ENCODE results near the gene PGF.
"Not testable (repeated sequence)": the region's sequence is repeated elsewhere in the genome, so short reads cannot be mapped to it uniquely, and the experiment has no call there.

PGF gene

DNA sequence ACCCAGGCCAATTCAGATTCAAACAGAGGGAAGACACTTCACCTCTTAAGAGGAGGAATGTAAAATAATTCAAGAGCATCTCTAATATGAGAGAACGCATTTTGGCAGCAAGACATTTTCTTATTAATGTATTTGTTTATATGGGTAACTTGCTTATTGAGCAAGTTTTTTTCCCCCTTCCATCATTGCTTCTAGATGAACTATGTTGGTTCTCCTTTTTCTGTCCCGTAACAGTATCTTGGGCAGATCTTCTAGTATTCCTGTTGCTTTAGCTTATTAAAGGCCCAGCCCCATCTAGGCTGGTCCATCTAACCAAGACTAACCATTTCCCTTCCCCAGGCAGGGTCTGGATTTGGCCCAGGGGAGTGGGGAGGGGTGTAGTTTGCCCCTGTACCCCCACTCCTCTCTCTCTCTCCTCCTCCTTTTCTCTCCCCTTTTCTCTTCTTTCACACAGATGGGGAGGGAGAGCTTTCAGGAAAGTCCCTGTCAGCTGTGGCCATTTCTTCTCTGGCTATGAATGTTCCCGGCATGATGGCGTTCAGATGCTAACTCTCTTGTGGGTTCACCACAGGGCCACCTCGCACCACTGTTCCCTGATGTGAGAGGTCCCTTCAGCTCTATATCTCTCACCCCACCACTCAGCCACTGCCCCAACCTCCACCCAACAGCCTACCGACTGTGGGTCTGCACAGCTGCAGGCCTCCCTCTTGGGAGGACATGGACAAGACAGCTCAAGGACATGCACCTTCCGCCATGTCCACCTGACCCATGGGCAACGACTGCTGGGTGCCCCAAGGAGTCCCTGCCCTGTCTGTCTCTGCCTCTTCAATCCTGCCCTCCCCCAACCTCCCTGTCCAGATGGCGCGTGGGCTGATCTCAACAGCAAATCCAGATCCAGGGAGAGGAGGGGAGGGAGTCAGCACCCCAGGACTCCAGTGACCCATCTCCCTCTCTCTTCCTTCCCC, 16.6 kb downstream of the PGF start:
- DNase-seq = no peak

DNA sequence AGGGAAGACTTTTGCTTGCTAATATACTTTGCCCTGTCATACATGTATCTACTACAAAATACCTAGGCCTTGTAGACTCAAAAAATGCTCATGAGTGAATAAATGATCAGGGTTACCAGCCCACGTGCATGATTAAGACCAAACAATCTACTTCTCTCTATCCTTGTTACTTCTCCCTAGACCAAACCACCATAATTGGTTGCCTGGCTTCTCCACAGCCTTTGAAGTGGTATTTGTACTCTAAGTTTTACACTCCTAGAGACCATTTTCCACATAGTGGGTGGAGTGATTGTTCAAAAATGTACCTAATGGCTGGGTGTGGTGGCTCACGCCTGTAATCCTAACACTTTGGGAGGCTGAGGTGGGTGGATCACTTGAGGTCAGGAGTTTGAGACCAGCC, 18.2 kb downstream of the PGF start:
- no peak for DNase-seq

DNA sequence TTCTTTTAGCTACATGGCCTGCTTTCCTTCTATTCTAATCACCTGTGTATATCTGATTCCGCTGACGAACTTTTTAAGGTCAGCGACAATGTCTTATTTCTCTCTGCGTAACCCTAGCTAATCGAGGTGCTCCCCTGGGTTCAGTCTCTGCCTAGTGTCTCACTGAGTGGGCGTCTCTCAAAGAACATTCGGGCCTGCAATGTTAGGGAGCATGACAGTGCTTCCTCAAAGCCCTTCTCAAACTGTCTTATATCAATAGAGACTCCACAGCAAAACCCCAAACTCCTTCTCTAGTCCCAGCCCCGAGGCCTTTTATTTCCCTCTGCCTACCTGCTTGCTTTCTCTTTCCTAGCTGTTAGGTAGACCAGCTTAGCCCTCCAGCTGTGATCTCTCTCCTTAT, 18.7 kb downstream of the PGF start:
- DNase-seq = no peak

DNA sequence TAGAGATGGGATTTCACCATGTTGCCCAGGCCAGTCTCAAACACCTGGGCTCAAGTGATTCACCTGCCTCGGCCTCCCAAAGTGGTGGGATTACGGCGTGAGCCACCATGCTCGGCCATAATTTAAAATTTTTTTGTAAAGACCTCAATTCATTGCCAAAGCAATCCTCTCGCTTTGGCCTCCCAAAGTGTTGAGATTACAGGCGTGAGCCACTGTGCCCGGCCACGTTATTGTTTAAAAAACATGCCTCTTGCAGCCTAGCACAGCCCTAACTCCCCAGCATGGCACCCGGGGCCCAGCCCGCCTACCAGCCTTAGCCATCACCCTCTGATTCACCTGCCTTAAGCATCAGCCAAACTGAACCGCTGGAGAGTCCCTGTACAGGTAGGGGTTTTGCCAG, 19.2 kb downstream of the PGF start:
- DNase-seq = no peak

DNA sequence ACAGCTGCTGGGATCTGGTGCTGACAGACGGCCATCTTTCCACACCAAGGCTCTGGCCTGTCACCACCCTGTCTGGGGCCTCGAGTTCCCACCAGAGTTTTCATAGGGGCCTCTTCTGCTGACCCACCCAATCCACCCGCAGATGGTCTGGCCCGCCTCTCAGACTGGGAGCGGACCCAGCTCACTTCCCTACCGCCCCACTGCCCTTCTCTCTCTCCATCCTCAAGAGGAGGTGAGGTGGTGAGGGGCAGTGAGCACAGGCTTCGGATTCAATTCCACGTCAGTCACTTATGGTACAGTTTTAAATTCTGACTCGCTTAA, 20.1 kb downstream of the PGF start:
- no peak for DNase-seq

DNA sequence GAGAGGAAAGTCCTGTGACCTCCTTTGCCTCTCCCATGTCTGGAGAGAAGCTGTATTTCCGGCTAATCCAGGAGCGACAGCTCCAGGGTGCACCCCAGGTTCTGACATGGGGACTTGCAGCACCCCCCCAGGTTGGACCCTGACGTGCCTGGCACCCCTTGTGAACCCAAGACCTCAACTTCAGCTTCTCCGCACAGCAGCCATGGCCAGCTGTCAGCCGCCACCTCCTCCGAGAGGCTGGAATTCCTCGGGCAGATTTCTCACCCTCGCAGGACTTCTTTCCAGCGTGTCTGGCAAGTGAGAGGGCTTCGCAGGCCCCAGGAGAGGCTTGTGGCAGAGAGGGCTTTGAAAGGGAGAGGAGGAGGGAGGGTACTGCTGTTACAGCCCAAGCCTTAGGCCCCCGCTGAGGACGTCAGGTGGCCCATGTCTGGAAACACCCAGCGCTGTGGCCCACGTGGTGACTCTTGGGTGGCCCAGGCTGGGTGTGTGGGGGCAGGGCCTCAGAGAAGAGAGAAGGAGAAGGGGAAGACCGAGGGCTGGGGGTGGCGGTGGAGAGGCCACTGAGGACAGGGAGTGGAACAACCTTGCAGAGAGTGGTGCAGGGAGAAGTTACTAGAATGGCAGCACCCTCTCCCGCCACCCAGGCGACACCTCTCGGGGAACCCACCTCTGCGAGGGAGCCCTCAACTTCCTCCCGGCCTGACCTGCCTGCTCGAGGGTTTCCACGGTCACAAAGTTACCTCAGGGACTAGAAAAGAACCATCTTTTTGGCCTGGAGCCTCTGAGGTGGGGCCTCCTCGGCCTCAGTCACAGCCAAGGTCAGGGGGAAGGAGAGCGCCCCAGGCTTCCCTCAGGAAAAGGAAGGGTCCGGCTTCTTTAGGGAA, 20.7 kb downstream of the PGF start:
- no peak for DNase-seq

DNA sequence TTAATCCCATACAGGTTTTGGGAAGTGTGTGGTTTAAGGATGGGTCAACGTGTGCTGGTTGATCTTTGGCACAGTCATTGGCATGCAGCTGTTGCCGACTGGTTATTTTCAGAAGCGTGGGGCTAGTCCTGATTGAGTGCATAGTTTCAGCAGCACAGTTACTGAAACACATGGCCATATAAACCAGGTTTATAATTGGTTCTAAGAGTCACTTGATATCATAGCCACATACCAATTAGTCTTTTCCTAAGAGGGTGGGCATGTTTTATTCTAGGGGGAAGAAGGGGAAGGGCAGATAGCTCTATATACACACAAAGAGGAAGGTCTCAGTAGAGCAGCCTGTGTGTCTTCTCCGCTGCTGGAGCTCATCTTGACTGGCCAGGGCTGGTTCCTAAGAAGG, 21.4 kb downstream of the PGF start:
- DNase-seq = no peak

DNA sequence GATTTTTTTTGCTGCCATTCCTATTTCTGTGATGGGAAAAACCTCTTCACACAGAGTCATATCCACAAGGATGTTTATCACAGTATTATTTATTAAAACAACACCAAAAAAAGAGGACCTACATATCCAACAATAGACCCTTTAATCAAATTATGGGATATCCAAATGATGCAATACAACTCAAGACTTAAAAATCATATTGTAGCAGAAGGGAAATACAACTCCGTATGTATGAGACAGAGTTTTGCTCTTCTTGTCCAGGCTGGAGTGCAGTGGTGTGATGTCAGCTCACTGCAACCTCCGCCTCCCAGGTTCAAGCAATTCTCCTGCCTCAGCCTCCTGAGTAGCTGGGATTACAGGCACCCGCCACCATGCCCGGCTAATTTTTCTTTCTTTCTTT, 22.5 kb downstream of the PGF start:
- not testable (repeated sequence) for DNase-seq

DNA sequence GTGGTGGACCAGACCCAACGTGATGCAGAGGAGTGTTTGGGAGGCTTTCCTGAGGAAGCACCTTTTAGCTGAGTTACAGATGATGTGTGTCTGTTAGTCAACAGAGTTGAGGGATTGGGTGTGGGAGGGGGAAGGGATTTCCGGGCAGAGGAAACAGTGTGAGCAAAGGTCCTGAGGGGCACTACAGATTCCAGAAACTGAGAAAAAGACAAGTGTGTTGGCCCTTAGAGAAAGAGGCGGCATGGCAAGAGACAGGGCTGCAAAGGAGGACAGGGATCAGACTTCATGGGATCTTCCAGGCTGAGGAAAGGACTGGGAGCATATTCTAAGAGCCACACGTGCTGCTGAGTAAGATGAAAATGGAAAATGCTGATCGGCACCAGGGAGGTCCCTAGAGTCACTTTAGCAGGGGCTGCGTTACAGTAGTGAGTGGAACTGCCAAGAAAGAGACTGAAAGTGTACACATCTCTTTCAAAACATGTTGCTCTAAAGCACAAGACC, 22.9 kb downstream of the PGF start:
- DNase-seq = no peak

DNA sequence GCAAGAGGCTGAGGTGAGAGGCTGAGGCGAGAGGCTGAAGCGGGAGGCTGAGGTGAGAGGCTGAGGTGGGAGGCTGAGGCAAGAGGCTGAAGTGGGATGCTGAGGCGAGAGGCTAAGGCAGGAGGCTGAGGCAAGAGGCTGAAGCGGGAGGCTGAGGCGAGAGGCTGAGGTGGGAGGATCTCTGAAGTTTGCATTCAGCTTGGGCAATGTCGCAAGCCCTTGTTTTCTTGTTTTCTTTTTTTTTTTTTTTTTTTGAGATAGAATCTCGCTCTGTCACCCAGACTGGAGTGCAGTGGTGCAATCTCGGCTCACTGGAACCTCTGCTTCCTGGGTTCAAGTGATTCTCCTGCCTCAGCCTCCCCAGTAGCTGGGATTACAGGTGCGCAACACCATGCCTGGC, 23.7 kb downstream of the PGF start:
- DNase-seq = not testable (repeated sequence)

DNA sequence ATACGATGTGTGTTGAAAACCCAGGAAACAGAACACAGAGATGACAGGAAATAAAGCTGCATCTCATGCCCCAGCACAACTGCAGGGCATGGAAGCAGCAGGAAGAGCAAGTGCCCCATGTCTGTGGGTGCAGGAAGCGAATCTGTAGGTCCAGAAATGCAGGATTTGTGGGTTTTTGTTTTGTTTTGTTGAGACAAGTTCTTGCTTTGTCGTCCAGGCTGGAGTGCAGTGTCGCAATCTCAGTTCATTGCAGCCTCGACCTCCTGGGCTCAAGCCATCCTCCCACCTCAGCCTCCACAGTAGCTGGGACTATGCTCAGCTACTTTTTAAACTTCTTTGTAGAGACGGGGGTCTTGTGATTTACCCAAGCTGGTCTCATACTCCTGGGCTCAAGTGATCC, 26.2 kb downstream of the PGF start:
- no peak for DNase-seq

DNA sequence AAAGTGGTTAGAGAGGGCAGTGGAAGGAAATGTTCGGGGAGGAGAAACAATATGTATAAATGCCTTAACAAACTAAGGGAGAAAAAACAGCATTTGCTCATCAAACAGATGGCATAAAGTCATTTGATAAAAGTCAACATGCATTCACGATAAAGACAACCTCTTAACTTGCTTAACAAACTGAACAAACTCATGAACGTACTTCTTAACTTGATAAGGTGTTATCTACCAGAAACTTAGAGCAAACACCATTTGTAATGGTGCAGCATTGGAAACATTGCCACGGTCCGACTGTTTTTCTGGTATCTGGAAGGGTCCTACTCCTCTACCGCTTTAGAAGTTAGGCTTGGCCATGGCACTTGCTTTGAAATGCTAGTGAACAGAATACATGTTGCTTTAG, 28.2 kb downstream of the PGF start:
- DNase-seq = no peak

DNA sequence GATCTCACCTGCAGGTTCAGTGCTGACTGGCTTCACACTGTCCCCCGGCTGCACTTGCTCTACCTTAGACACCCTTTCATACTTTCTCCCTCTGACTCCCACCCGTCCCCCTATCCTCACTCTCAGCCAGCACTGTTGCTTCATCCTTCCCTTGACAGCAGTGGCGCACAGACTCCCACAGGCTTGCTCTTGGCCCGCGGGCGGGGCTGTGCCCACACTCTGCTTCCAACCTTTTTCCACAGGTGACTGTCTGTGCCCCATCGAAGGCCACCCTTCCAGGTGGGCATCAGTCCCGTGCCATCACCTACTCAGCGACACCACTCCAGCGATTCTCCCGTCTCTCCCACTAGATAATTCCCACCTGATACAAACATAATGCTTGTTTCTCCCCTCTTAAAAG, 31.3 kb downstream of the PGF start:
- no peak for DNase-seq

DNA sequence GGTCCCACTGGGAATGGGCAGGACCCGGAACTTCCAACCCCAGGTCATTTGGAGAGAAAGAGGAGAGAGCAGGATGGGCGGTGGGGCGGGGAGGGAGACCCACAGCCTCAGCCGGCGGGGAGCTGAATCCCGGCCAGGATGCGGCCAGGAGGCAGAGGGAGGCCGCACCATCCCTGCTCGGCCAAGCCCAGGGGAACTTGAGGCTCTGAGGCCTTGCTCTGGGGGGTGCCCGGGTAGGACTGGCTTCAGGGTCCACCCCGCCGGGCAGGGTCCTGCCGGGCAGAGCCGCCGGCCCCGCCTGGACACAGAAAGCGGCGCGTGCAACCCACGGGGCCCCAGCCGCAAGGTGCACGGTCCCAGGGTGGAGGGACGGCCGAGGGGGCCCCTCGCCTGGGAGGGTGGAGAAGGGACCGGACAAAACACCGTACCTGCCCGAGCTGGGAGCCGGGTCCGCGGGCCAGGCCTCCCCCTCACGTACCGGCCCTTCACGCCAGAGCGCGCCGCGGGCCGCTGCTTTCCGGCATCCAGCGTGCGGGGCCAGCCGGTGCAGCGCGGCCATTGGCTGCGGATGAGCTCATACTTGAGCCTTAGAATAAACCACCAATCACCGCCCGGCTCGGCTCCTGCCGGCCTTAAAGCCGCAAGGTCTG, 32.5 kb downstream of the PGF start, which contains the start of gene RPS6KL1:
Gene RPS6KL1 (minus strand): TSS at position 509 of the 650 bp plus-strand sequence. CDS start 1,719 bp downstream, outside the sequence.
- DNase-seq = peak; percentile 87

DNA sequence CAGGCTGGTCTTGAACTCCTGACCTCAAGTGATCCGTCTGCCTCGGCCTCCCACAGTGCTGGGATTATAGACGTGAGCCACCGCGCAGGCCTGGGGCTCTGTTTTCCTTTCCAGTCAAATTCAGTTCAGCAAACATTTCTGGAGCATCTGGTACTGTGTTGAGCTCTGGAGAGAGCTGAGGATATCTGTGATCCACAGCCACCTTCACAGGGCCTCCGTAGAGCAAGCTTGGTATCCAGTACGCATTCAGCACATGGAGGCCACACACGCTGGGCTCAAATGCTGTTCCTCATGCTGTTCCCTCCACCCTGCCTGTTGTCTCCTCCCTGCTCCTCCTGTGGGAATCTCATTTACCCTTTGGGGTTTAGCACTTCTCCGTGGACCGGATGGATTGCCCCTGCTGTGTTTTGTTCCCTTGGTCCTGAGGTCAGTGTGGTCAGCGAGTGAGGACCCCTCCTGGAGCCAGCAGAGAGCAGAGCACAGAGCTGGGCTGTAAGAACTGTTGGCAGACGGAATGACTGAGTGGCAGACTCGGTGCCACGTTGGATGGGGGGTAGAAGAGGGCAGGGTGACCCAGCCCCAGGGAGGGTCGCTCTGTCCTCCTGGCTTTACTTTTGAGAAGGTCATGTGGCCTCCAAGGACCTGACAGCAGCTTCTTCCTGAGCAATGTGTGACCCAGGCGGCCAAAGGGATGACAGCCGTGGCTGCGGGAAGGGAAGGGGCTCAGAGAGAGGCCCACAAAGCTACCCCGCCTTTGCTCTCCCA, 33.2 kb downstream of the PGF start:
- no peak for DNase-seq

DNA sequence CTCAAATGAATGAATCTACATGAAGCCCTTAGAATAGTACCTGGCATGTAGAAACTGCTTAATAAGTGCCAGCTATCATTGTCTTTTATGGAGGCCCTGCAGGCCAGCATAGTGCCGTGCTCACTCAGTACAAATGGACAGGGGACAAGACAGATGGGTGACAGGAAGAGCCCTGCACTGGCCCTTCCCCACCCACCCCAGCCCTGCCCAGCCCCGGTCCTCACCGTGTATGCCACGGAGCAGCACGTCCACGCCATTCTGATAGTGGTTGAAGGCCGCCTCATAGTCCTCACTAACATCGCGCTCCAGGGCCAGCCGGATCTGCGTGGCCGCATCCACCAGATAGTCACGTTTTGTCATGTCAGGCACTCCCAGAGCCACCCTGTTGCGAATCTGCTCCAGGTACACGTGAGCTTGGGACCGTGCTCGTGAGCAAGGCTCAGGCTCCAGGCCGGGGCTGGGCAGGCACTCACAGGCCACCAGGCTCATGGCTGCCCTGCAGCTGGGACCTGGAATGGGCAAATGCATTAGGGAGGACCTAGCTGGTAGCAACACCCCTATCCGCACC, 34.3 kb downstream of the PGF start:
- no peak for DNase-seq

DNA sequence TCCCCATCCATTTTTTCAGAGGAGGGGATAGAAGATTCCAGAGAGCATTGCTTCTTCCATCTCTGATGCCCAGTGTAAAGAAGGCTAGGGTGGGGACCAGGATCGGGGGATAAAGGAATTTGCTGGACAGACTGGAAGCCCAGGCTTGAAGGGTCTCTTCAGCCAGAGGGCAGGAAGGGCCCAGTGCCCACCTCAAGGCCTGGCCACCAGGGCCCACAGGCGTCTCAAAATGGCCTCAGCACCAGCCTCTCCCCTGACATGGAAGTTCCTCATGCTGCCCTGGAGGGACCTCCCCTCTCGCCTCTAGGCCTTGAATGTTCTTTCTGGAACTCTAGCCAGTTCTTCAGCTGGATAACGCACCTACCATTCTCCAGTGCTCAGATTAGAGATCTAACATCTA, 35.1 kb downstream of the PGF start:
- DNase-seq = no peak

DNA sequence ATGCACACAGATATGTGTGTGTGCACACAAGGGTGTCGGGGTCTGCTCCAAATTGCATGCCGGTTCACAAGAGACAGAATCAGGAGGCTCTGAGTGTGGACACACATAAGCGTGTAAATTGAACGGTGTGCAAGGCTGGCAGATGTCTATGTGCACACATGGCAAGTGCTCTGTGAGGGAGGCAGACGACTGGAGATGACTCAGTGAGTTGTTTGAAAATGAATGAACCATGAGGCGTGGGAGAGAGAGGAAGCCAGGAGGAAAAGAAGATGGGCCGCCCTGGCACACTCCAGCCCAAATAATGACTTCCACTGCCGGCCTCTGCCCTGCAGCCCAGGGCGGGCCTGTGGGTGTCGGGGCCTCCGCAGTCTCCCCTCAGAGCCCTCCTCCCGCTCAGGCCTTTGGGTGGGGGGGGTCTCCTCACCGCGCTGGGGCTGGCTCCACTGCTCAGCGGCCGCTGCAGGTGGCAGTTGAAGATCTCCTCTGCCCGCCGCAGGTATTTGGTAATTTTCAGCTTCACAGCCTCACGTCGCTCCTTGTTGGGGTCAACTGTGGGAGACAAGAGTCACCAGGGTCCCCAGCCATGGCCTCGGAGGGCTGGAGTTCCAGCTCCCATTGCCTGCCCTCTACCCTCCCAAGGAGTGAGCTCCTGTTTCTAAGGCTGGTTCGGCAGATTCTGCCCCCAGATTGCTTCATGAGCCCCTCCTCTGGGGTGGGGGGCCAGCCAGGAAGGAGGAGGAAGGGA, 35.8 kb downstream of the PGF start:
- DNase-seq = no peak

DNA sequence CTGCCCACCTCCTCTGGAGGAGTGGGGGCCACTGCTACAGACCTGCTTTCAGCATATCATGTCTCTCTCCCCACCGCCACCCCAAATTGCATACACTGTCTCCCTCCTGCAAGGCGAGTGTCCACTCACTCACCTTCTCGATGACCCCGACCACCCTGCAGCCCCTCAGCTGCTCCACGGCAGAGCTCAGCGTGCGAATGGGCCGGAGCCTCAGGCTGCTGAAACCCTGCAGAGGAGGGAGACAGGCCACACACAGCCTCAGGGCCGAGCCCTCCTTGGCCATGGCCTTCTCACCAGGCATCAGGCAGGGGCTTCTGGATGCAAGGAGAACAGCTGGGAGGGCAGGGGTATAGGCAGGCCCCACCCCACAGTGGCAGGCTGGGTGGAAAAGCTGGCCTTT, 37.0 kb downstream of the PGF start:
- DNase-seq = no peak

DNA sequence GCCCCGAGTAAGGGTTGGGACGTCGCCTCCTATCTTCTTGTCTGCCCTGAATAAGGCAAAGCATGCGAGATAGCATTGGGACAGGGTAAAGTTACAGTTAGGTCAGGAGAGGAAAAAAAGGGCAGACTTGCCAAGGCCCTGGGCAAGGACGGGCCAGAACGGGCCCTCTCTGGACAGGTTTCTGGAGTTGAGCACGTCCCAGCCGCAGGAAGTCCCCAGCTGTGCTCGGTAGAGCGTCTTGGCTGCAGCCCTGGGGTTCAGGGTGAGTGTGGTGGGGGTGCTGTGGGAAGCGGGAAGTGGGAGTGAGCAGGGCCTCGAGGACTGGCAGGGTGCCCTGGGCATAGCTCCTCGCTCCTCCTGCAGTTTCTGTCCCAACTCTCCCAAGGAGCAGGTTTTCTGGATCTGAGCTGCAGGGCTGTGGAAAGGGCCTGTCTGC, 37.7 kb downstream of the PGF start:
- no peak for DNase-seq

DNA sequence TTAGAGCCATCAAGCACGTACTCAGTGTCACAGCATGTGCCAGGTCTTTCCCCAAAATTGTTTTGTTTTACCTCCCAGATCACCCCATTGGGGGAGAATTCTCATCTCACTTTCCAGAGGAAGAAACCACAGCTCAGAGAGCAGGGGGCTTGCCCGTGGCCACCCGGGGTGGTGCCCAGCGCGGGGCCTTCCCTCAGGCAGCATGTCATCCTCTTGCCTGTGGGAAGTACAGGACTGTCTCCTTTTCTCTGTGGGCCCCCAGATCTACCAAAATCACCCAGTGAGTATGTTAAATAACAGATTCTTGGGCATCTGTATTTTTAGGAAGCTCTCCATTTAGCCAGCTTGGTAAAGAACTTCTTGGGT, 38.2 kb downstream of the PGF start:
- DNase-seq = no peak
